HCT116 (cell line): ENCODE data around the gene FAM219A.

Experiments used
- EGR1 ChIP-seq: IDR thresholded peaks from 2 replicates; pipeline ENCODE4 v1.6.1; 2012; ENCODE audit warnings: low read depth
- EZH2 ChIP-seq: fragments of 200-600 bp; sonication (generic); IDR thresholded peaks from 2 replicates; pipeline ENCODE4 v1.6.1; 2017; ENCODE audit warnings: antibody characterized with exemption, mixed run types
- EZH2phosphoT487 ChIP-seq: fragments of 200-600 bp; IDR thresholded peaks from 2 replicates; pipeline ENCODE4 v1.6.1; 2018; ENCODE audit warnings: antibody characterized with exemption, borderline replicate concordance
- POLR2A ChIP-seq: IDR thresholded peaks from 2 replicates; pipeline ENCODE4 v1.7.0; 2011; ENCODE audit warnings: borderline replicate concordance; ENCODE audit not compliant: insufficient read depth, insufficient read length; ENCODE audit errors: extremely low read depth
- TF ChIP-seq, protein P1 (sequence below), 3 experiments: fragments of 200-600 bp in 1 of 3; sonication (generic) in 1 of 3; IDR thresholded peaks in 2 of 3; conservative IDR thresholded peaks in 1 of 3; 2 replicates each; pipeline ENCODE4 v1.5.1; 2012 to 2017; ENCODE audit warnings: low read depth in 2 of 3, low read length in 2 of 3, antibody characterized with exemption in 1 of 3, borderline replicate concordance in 1 of 3, control low read depth in 1 of 3, mild to moderate bottlenecking in 1 of 3, mixed read lengths in 1 of 3, mixed run types in 1 of 3, moderate library complexity in 1 of 3; ENCODE audit not compliant: insufficient read depth in 1 of 3
- TF ChIP-seq, protein P2 (sequence below): IDR thresholded peaks from 2 replicates; pipeline ENCODE4 v1.6.1; 2012
- TF ChIP-seq, protein P3 (sequence below): IDR thresholded peaks from 2 replicates; pipeline ENCODE4 v1.6.1; 2012; ENCODE audit warnings: low read depth

DNA sequence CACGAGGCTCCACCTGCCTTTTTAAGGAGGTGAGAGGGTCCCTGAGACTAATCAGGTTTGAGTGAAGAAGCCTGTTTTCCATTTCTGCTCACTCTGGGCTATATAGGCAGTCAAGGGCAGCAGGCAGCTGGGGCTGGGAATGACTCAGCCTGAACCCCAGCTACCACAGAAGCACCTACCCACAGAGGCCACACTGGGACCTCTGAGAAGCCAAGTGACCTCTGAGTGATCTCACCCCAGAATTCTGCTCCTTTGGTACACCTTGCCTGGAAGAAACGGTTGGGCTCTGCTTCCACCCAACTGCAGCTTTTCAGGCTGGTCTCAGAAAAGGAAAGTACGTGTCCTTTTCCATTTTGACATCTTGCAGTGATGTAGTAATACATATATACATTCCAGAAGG is 6.8 kb downstream of the FAM219A start:
- TF ChIP-seq, protein P1, sequence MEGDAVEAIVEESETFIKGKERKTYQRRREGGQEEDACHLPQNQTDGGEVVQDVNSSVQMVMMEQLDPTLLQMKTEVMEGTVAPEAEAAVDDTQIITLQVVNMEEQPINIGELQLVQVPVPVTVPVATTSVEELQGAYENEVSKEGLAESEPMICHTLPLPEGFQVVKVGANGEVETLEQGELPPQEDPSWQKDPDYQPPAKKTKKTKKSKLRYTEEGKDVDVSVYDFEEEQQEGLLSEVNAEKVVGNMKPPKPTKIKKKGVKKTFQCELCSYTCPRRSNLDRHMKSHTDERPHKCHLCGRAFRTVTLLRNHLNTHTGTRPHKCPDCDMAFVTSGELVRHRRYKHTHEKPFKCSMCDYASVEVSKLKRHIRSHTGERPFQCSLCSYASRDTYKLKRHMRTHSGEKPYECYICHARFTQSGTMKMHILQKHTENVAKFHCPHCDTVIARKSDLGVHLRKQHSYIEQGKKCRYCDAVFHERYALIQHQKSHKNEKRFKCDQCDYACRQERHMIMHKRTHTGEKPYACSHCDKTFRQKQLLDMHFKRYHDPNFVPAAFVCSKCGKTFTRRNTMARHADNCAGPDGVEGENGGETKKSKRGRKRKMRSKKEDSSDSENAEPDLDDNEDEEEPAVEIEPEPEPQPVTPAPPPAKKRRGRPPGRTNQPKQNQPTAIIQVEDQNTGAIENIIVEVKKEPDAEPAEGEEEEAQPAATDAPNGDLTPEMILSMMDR (IDR thresholded peaks at IDR 0.05 in 2 of 3, conservative IDR thresholded peaks at IDR 0.05 in 1 of 3; ENCODE audit: borderline replicate concordance in 1 of 3, insufficient read depth in 1 of 3, low read depth in 2 of 3, low read length in 2 of 3), result no peak
- TF ChIP-seq EZH2phosphoT487 (no peak), EZH2 (no peak), POLR2A (no peak), EGR1 (no peak)
- TF ChIP-seq, protein P2, sequence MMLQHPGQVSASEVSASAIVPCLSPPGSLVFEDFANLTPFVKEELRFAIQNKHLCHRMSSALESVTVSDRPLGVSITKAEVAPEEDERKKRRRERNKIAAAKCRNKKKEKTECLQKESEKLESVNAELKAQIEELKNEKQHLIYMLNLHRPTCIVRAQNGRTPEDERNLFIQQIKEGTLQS, result no peak
- TF ChIP-seq, protein P3, sequence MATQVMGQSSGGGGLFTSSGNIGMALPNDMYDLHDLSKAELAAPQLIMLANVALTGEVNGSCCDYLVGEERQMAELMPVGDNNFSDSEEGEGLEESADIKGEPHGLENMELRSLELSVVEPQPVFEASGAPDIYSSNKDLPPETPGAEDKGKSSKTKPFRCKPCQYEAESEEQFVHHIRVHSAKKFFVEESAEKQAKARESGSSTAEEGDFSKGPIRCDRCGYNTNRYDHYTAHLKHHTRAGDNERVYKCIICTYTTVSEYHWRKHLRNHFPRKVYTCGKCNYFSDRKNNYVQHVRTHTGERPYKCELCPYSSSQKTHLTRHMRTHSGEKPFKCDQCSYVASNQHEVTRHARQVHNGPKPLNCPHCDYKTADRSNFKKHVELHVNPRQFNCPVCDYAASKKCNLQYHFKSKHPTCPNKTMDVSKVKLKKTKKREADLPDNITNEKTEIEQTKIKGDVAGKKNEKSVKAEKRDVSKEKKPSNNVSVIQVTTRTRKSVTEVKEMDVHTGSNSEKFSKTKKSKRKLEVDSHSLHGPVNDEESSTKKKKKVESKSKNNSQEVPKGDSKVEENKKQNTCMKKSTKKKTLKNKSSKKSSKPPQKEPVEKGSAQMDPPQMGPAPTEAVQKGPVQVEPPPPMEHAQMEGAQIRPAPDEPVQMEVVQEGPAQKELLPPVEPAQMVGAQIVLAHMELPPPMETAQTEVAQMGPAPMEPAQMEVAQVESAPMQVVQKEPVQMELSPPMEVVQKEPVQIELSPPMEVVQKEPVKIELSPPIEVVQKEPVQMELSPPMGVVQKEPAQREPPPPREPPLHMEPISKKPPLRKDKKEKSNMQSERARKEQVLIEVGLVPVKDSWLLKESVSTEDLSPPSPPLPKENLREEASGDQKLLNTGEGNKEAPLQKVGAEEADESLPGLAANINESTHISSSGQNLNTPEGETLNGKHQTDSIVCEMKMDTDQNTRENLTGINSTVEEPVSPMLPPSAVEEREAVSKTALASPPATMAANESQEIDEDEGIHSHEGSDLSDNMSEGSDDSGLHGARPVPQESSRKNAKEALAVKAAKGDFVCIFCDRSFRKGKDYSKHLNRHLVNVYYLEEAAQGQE, result no peak
